C1 segment of cervical spinal cord (tissue), 14 donors: ENCODE results near the gene PIP5K1C.

Source experiments
- DNase-seq, 14 donors: peaks; one replicate each; lab custom pipeline; 2025; lab: John Stamatoyannopoulos, UW

The PIP5K1C gene

DNA sequence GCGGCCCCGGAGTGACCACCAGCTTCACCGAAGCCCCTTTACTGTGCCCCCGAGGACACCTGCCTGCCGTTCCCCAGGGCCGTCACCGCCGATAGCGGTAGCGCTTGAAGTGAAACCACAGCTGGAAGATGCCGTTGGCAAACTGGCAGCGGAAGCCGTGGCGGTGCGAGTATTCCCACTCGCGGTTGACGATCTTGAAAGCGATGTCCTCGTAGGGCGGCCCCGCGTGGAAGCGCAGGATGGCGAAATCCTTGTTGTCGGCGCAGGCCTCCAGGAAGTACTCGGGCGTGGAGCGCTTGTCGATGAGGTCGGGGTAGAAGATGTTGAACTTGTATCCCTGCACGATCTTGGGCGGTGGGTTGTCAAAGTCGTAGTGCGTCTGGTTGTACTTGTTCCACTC, 88.4 kb downstream of the PIP5K1C start:
- no peak for DNase-seq

GRCh38 chr19:3610745-3611717, 89.2 kb downstream of the PIP5K1C start:
- DNase-seq, result no peak

GRCh38 chr19:3609779-3610719, 90.2 kb downstream of the PIP5K1C start:
- no peak for DNase-seq

- DNase-seq, result no peak
These were observed 91.4 kb downstream of the PIP5K1C start for GRCh38 chr19:3608750-3609322.

DNA sequence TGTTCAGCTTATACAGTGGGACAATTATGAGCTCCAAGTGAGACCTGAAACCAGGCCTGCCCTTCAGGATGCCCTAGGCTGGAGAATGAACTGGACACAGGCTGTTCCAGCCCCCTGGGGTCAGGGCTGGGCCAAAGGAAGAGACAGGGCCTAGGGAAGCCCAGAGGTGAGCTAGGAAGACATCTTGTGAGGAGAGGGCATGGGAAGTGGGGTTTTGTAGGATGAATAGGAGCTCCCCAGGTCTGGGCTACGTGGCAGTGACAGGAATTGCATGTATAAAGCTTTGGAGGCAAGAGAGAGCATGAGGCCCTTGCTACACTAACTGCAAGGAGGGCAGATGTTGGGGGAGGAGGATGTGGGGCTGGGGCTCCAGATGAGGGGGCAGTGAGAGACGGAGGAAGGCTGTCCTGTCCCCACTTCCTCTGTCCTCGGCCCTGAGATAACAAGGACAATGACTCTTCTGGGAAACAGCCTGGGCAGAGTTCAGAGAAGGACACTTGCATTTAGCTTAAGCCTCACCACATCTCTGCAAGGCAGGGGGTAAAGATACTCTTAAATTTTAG, 92.1 kb downstream of the PIP5K1C start:
- no peak for DNase-seq

- DNase-seq, result peak in 1 of 14 donors; percentile 31
These were observed 92.8 kb downstream of the PIP5K1C start for GRCh38 chr19:3607303-3608078.

GRCh38 chr19:3606690-3607289, 93.5 kb downstream of the PIP5K1C start, which contains the start of gene TBXA2R:
Gene TBXA2R, minus strand, starts transcription at chr19:3606875. Its CDS starts 6,241 bp downstream, at chr19:3600634.
- peak in 6 of 14 donors; percentile 14 to 55 (median 34) for DNase-seq

- no peak for DNase-seq
These were observed 94.0 kb downstream of the PIP5K1C start for GRCh38 chr19:3606174-3606689.

DNA sequence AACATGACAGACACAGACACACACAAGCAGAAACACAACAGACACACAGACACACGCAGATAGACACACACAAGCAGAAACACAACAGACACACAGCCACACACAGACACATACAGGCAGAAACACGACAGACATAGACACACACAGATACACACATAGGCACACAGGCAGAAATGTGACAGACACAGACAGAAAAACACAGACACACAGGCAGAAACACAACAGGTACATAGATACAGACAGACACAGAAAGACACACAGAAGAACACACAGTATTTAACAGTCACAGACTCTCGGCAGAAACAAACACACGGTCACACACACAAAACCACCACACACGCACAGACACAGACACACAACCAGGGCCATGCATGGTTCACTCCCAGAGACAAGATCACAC, 94.5 kb downstream of the PIP5K1C start:
- no peak for DNase-seq

DNA sequence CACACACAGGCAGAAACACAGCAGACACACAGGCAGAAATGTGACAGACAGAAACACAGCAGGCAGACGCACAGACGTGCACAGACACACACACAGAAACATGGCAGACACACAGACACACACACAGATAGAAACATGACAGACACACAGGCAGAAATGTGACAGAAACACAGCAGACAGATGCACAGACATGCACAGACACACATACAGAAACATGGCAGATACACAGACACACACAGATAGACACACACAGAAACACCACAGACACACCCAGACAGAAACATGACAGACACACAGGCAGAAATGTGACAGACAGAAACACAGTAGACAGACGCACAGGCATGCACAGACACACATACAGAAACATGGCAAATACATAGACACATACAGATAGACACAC, 94.9 kb downstream of the PIP5K1C start:
- DNase-seq, result no peak

- no peak for DNase-seq
These were observed 95.3 kb downstream of the PIP5K1C start for GRCh38 chr19:3604987-3605343.

GRCh38 chr19:3604227-3604986, 95.9 kb downstream of the PIP5K1C start:
- no peak for DNase-seq

GRCh38 chr19:3603121-3603811, 97.0 kb downstream of the PIP5K1C start:
- no peak for DNase-seq

- DNase-seq, result no peak
These were observed 99.2 kb downstream of the PIP5K1C start for GRCh38 chr19:3601021-3601420.

DNA sequence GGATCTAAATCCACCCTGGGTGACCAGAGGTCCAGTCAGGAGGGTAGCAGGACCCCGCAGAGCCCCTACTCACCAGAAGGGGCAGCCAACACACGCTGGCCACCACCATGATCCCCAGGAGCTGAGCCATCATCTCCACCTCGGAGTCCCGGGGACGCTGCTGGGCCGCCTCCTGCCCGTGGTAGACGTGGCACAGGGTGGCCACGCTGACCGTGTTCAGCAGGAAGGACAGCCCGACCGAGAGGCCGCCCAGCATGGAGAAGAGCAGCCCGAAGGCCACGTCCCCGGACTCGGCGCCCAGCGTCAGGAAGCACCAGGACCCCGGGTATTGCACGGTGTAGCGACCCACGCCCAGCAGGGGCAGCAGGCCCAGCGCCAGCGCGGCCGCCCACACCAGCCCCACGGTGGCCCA, 100.5 kb downstream of the PIP5K1C start:
- DNase-seq, result no peak

- DNase-seq, result no peak
These were observed 104.7 kb downstream of the PIP5K1C start for GRCh38 chr19:3595521-3596061.

DNA sequence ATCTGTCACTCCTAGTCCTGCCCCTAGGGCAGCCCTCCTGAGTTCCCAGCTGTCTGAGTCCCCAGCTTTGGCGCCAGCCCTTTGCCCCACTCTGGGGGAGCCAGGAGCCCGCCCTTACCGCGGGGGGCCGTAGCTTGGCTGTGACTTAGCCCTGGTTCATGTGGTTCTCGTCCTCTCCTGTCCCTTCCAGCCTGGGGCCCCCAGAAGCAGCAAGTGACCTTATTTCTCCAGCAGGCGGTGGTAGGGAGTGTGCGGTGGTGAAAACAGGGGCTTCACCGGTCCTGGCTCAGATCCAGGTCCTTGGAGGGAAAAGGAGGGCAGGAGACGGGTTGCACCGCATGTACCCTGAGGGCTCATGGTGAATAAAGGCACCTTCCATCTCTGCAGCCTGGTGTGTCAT, 107.1 kb downstream of the PIP5K1C start:
- DNase-seq, result no peak

DNA sequence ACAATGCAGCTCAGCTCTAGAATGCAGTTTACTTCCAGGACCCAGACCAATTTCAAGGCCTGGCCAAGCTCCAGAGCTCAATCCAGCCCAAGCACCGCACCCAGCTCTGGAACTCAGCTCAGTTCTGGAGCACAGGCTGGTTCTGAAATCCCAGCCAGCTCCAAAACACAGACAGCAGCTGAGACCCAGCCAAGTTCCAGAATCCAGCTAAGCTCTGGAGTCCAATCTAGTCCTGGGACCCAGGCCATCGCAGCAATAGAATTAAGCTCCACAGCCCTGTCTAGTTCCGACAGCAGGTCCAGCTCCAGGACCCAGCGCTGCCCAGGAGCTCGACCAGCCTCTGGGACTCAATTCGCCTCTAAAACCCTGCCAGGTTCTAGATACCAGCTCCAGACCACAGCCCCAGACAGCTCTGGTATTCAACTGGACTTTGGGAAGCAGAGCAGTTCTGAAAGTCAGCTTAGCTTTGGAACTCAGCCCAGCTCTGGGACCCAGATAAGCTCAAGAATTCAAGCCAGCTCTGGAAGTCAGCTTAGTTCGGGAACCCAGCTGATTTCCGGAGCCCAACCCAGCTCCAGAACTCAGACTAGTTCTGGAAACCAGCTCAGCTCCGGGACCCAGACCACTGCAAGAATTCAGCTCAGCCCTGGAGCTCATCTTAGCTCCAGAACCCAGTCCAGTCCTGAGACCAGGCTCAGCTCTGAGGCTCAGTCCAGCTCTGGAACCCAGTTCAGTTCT, 108.2 kb downstream of the PIP5K1C start:
- DNase-seq, result no peak
